Measurements from ENCODE around the gene GRID2.

- TF ChIP-seq CTCF (IDR thresholded peaks at IDR 0.05; ENCODE audit: low read length): no peak
- TF ChIP-seq EZH2phosphoT487 (IDR thresholded peaks at IDR 0.05; ENCODE audit: low read length): no peak
- no peak for TF ChIP-seq EZH2 (optimal IDR thresholded peaks at IDR 0.05; ENCODE audit: low read depth, low read length)
These were observed 1469.1 kb downstream of the GRID2 start for GRCh38 chr4:93772858-93773257.

Measured in MM.1S (cell line).